Heart left ventricle (tissue), 13 donors: ENCODE data around the gene NR1H2.

Experiments
- POLR2A ChIP-seq, 2 donors: fragments of 450-650 bp; IDR thresholded peaks; one replicate each; pipeline ENCODE4 v1.6.1; 2017; ENCODE audit warnings: antibody characterized with exemption in 2 of 2, mild to moderate bottlenecking in 2 of 2, moderate library complexity in 2 of 2
- TF ChIP-seq, protein P1 (sequence below), 12 donors: fragments of 200-600 bp; sonication (generic) in 4 of 12; IDR thresholded peaks; one replicate each; pipeline versions ENCODE4 v1.5.0 to v1.8.0; 2018 to 2022; ENCODE audit warnings: antibody characterized with exemption in 12 of 12, mild to moderate bottlenecking in 5 of 12
- donor health status: ischemic (EF 13 %, LVEDD 7.1; RV severe dilation, severe dysfunction).
- donor health status: DM: no; HTN: yes; CAD: no.
- donor health status: DM: no; HTN: no; CAD: no.
- donor health status: ischemic (EF 25% LVEDD 6.9; RV normal size, moderate dysfunction).
- donor health status: ischemic (EF 25% LVEDD 5.7; RV mildly dilated, moderate dysfunction).
- donor health status: ischemic (EF 35%, LVEDD 5.7; RV mildly dilated, moderate dysfunction).
- donor health status: nonischemic (EF 11% LVEDD 7.7; RV severe dilation, severe dysfunction).
- donor health status: DM: yes; HTN: yes; CAD: no.
- donor health status: PGD.
- donor health status: ischemic (EF 29% LVEDD 5.4; RV normal size, mild dysfunction).
- donor health status: nonischemic (EF 23%, LVEDD 6.1; RV moderate dilation, normal function).

DNA sequence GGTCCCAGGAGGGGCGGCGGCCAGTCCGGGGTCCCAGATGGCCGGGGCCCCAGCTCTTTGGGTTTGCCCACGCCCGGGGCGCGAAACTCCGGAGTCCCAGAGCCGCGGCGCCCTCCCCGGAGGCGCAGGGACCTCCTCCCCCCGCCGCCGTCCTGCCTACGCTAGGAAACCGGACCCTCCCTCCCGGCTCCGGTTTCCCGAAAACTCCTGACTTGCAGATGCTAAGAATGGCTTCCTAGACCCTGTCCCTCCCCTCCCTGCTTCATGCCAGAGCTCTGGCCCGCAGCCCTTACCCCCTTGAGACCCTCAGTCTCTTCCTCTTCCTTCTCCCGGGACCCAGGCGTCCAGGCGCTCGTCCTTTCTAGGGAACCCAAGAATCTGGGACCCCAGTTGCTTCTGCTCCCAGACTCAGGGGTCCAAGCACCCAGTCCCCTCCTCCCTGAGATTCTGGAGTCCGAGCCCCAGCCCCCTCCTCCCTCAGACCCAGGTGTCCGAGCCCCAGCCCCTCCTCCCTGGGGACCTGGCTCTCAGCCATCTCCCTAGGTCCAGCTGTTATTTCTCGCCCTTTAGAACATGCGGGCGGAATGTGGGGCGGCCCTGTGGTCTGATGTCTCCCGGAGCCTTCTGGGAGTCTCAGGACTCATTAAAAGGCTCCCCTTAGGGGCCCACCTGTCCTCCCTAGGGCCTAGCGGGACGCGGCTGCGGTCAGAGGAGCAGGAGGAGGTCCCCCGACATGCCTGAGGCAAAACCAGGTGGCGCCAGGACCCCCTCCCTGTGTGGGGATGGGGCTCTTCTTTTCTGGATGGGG is 56.2 kb downstream of the NR1H2 start, which contains the start of gene MYBPC2:
- TF ChIP-seq, protein P1, sequence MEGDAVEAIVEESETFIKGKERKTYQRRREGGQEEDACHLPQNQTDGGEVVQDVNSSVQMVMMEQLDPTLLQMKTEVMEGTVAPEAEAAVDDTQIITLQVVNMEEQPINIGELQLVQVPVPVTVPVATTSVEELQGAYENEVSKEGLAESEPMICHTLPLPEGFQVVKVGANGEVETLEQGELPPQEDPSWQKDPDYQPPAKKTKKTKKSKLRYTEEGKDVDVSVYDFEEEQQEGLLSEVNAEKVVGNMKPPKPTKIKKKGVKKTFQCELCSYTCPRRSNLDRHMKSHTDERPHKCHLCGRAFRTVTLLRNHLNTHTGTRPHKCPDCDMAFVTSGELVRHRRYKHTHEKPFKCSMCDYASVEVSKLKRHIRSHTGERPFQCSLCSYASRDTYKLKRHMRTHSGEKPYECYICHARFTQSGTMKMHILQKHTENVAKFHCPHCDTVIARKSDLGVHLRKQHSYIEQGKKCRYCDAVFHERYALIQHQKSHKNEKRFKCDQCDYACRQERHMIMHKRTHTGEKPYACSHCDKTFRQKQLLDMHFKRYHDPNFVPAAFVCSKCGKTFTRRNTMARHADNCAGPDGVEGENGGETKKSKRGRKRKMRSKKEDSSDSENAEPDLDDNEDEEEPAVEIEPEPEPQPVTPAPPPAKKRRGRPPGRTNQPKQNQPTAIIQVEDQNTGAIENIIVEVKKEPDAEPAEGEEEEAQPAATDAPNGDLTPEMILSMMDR (IDR thresholded peaks at IDR 0.05): no peak
- TF ChIP-seq POLR2A (IDR thresholded peaks at IDR 0.05): no peak
